Measurements from ENCODE around the gene VKORC1. TPM values are rescaled to one million over a fixed set of nuclear protein-coding genes. Genes with fewer than 3 reads are reported as not detected.

The VKORC1 gene
- total RNA-seq, 1 experiment from 2014 or later, result 105 TPM

- no TSS peak for BruUV-seq (replicated peaks)
- H3K27ac ChIP-seq (ENCODE audit: low read length), result no peak overlapping the region
- POLR2A ChIA-PET (ENCODE audit: unreplicated experiment), result no interaction called here
These were observed 37.8 kb upstream of the VKORC1 start for GRCh38 chr16:31132303-31132979.

GRCh38 chr16:31131841-31132271, 37.3 kb upstream of the VKORC1 start:
- Histone ChIP-seq H4K20me1 (ENCODE audit: low read length) (no peaks in the 10 kb centered on the region), H3K9me2 (replicated peaks; ENCODE audit: low read length) (no peaks in the 10 kb centered on the region), H3K27ac (ENCODE audit: low read length) (no peak overlapping the region), H3K36me3 (ENCODE audit: low read depth, low read length) (no peaks in the 10 kb centered on the region; the same call in 1 of the 2 replicates), H2AFZ (ENCODE audit: low read length) (no peak overlapping the region), H3K9me3 (ENCODE audit: low read length) (no peaks in the 10 kb centered on the region), H3K9ac (ENCODE audit: low read length) (no peak overlapping the region), H3K79me2 (ENCODE audit: low read length) (no peaks in the 10 kb centered on the region), H3K27me3 (ENCODE audit: low read length) (no peaks in the 10 kb centered on the region), H3K4me1 (ENCODE audit: insufficient read depth, low read length) (peaks cover 34% of the 10 kb centered on the region), H3K4me3 (ENCODE audit: low read length) (no peak overlapping the region), H3K4me2 (ENCODE audit: low read length) (no peak overlapping the region), H3F3A (ENCODE audit: low read length, unreplicated experiment) (no peaks in the 10 kb centered on the region)
- TF ChIP-seq EZH2 (IDR thresholded peaks at IDR 0.05; ENCODE audit: low read length, unreplicated experiment) (no peak), CTCF (conservative IDR thresholded peaks at IDR 0.05; ENCODE audit: low read depth, low read length) (no peak), EZH2phosphoT487 (IDR thresholded peaks at IDR 0.05; ENCODE audit: borderline replicate concordance, low read length) (no peak)
- no TSS peak for BruUV-seq (replicated peaks)
- ATAC-seq (no peak), DNase-seq (no peak)
- intact Hi-C loops (cut with micrococcal nuclease), result no loop called here
- POLR2A ChIA-PET (ENCODE audit: unreplicated experiment), result interaction anchor here (0.6 kb wide), 2 partner anchors 10 to 14 kb away, joined by 3 to 5 read pairs; no protein-coding TSS in a partner anchor
- CTCF ChIA-PET, result no interaction called here

More at GRCh38 chr16:31132303-31132979, 37.8 kb upstream of the VKORC1 start:
- no peak for TF ChIP-seq EZH2 (IDR thresholded peaks at IDR 0.05; ENCODE audit: low read length, unreplicated experiment)
- TF ChIP-seq CTCF (conservative IDR thresholded peaks at IDR 0.05; ENCODE audit: low read depth, low read length), result no peak
- no peak for TF ChIP-seq EZH2phosphoT487 (IDR thresholded peaks at IDR 0.05; ENCODE audit: borderline replicate concordance, low read length)
- Histone ChIP-seq H3K4me2 (ENCODE audit: low read length) (no peak overlapping the region), H3K9me3 (ENCODE audit: low read length) (no peaks in the 10 kb centered on the region), H3K4me3 (ENCODE audit: low read length) (no peak overlapping the region), H2AFZ (ENCODE audit: low read length) (no peak overlapping the region), H3F3A (ENCODE audit: low read length, unreplicated experiment) (no peaks in the 10 kb centered on the region), H3K79me2 (ENCODE audit: low read length) (no peaks in the 10 kb centered on the region), H3K9ac (ENCODE audit: low read length) (no peak overlapping the region), H4K20me1 (ENCODE audit: low read length) (no peaks in the 10 kb centered on the region), H3K36me3 (ENCODE audit: low read depth, low read length) (no peaks in the 10 kb centered on the region; the same call in 1 of the 2 replicates), H3K4me1 (ENCODE audit: insufficient read depth, low read length) (peaks cover 34% of the 10 kb centered on the region), H3K27me3 (ENCODE audit: low read length) (no peaks in the 10 kb centered on the region), H3K9me2 (replicated peaks; ENCODE audit: low read length) (no peaks in the 10 kb centered on the region)
- CTCF ChIA-PET, result no interaction called here
- no peak for DNase-seq
- intact Hi-C loops (cut with micrococcal nuclease), result no loop called here
- ATAC-seq, result no peak

- H3K4me2 ChIP-seq (ENCODE audit: low read length), result no peak overlapping the region
These were observed 36.8 kb upstream of the VKORC1 start for GRCh38 chr16:31131416-31131815.

More at GRCh38 chr16:31131416-31131815, 36.8 kb upstream of the VKORC1 start:
- ATAC-seq (no peak), DNase-seq (no peak)
- Histone ChIP-seq H3F3A (ENCODE audit: low read length, unreplicated experiment) (no peaks in the 10 kb centered on the region), H3K9ac (ENCODE audit: low read length) (no peak overlapping the region), H3K27ac (ENCODE audit: low read length) (no peak overlapping the region), H3K36me3 (ENCODE audit: low read depth, low read length) (no peaks in the 10 kb centered on the region; the same call in 1 of the 2 replicates), H3K4me1 (ENCODE audit: insufficient read depth, low read length) (peaks cover 34% of the 10 kb centered on the region), H3K9me3 (ENCODE audit: low read length) (no peaks in the 10 kb centered on the region), H4K20me1 (ENCODE audit: low read length) (no peaks in the 10 kb centered on the region), H3K79me2 (ENCODE audit: low read length) (no peaks in the 10 kb centered on the region), H3K4me3 (ENCODE audit: low read length) (no peak overlapping the region), H2AFZ (ENCODE audit: low read length) (no peak overlapping the region), H3K9me2 (replicated peaks; ENCODE audit: low read length) (no peaks in the 10 kb centered on the region), H3K27me3 (ENCODE audit: low read length) (no peaks in the 10 kb centered on the region)
- ChIA-PET POLR2A (ENCODE audit: unreplicated experiment) (interaction anchor here (0.6 kb wide), 2 partner anchors 11 to 13 kb away, joined by 3 to 5 read pairs; no protein-coding TSS in a partner anchor), CTCF (no interaction called here)
- no peak for TF ChIP-seq CTCF (conservative IDR thresholded peaks at IDR 0.05; ENCODE audit: low read depth, low read length)
- no peak for TF ChIP-seq EZH2 (IDR thresholded peaks at IDR 0.05; ENCODE audit: low read length, unreplicated experiment)
- TF ChIP-seq EZH2phosphoT487 (IDR thresholded peaks at IDR 0.05; ENCODE audit: borderline replicate concordance, low read length), result no peak
- no TSS peak for BruUV-seq (replicated peaks)
- intact Hi-C loops (cut with micrococcal nuclease), result no loop called here

All from PC-3 (cell line).